Stimulated activated CD4-positive, alpha-beta T cell treated with anti-CD3 and anti-CD28 coated beads, Interleukin-2, amount 100 ng/mL, for 24 hours (primary cell): ENCODE measurements around the gene RNU1-2.
"Not testable (repeated sequence)": the region's sequence is repeated elsewhere in the genome, so short reads cannot be mapped to it uniquely, and the experiment has no call there.

Experiments used
- DNase-seq, 2 donors: peaks; one replicate each; pipeline ENCODE4 v3.0.0-alpha.2; 2020

Gene RNU1-2

DNA sequence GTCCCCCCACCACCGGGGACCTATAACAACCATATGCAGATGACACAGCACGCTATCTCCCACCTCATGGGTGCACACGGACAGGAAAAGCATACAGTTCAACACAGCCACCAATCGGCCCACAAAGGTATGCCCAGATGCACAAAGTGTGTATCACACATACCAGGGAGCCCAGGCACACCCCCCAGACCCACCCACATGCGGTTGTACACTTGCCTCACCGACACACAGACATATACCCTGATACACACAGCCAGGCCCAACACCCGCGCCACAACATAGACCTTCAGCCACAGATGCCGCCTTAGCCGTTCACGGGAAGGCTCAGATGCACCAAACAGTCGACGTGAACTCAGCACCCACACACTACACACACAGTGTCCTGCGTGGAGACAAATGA, 31.5 kb downstream of the RNU1-2 start:
- no peak for DNase-seq

DNA sequence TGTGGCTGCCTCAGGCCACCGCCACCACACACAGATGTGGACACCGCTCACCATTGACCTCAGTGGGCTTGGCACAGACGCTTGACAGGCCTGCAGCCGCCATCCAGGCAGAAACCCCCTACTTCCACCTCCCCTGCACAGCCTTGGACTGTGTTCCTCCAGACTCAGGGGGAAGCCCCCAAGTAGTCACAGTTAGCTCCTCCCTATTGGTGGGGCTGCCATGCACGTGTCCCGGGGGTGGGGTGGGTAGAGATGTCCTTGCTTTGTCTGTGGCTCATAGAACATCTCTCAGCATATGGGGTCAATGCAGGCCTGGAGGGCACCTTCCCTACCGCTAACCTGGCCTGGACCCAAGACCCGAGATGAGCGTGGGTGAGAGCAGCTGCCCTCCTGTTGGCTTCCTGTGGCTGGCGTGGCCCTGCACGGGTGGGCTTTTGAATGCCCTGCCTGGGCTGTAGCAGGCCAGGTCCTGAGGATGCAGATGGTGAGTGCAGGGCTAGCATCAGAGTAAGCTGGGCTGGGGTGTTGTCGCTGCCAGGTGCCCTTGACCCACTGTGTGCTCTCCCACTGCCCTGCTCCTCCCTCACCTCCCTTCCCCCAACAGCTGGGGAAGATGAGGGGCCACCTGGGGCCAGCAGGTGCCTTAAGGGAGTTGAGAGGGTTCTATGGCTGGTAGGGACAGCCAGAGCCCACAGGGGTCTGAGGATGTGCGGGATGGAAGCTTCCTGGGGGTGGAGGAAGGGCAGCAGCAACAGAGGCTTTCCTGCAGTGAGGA, 32.1 kb downstream of the RNU1-2 start:
- no peak for DNase-seq

DNA sequence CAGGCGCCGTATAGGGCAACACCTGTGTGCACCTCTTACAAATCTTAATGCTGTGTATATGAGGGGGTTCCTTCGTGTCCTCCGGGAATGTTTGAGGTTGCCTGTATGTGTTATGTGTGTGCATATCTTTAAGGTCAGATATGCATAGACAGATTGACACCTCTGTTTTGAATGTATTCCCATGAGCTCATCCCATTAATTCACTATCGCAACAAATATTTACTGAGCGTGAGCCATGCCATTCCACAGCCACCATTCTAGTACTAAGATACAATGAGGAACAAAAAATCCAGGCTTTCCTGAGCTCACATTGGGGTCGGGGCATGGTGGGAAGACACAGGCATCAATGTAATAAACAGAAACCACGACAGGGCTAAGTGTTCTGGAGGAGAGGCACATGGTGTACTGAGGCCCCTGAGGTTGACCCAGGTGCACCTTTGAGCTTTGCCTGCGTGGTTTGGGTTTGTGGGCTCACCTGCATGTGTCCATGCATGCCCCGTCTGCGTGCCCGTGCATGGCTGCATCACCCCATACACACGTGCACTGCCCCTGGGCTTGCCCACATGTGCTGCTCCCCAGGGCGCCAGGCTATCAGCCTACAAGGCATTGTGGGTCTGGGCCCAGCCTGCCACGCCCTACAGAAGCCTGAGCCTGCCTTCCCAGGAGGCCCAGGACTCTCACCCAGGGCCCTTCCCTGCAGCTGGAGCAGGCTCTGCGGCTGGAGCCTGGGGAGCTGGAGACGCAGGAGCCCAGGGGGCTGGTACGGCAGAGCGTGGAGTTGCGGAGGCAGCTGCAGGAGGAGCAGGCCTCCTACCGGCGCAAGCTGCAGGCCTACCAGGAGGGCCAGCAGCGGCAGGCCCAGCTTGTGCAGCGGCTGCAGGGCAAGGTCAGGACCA, 33.6 kb downstream of the RNU1-2 start:
- DNase-seq: not testable (repeated sequence)

DNA sequence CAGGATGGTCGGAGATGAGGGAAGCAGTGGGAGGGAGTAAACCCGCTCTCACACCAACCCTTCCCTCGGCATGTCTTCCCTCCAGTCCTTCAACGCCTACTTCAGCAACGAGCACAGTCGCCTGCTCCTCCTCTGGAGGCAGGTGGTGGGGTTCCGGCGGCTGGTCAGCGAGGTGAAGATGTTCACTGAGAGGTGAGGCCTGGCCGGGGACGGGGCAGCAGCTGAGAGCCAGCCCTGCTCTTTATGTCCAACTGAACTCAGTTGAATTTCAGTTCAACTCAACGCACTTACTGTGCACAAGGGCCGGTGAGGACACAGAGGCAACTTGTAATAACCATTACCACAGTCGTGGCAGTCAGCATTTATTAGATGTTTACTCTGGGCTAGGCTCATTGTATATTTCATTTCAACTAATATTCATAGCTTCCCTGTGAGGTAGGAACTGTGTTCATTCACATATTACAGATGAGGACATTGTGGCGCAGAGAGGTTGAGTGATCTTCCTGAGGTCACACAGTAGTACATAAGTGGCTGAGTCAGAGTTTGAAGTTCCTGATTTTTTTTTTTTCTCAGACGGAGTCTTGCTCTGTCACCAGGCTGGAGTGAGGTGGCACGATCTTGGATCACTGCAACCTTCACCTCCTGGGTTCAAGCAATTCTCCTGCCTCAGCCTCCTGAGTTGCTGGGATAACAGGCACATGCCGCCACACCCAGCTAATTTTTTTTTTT, 35.6 kb downstream of the RNU1-2 start:
- not testable (repeated sequence) for DNase-seq

DNA sequence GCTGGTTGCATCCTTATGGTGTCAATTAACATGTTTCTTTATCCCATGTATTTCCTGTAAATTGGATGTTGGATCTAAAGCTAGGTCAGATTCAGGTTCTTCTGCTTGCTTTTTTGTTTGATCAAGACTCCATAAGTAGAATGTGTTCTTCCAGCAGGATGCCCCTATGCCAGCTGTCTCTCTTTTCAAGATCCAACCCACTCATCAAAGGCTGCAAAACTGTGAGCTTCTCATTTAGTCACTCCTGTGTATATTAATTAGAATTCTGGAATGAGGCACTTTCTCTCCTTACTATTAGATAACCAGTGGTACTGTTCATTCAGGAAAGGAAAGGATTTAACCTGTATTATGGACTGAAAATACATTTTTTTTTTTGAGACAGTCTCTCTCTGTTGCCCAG, 38.2 kb downstream of the RNU1-2 start:
- not testable (repeated sequence) for DNase-seq

DNA sequence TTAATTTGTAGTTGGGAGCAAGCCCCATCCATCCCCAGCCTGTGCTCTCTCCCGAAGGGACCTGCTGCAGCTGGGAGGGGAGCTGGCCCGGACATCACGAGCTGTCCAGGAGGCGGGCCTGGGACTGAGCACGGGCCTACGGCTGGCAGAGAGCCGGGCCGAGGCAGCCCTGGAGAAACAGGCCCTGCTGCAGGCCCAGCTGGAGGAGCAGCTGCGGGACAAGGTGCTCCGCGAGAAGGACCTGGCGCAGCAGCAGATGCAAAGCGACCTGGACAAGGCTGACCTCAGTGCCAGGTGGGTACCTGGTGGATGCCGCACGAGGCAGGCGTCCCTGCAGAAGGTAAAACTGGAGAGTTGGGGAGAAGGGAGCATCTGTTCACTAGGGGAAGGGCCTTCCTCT, 40.8 kb downstream of the RNU1-2 start:
- not testable (repeated sequence) for DNase-seq

DNA sequence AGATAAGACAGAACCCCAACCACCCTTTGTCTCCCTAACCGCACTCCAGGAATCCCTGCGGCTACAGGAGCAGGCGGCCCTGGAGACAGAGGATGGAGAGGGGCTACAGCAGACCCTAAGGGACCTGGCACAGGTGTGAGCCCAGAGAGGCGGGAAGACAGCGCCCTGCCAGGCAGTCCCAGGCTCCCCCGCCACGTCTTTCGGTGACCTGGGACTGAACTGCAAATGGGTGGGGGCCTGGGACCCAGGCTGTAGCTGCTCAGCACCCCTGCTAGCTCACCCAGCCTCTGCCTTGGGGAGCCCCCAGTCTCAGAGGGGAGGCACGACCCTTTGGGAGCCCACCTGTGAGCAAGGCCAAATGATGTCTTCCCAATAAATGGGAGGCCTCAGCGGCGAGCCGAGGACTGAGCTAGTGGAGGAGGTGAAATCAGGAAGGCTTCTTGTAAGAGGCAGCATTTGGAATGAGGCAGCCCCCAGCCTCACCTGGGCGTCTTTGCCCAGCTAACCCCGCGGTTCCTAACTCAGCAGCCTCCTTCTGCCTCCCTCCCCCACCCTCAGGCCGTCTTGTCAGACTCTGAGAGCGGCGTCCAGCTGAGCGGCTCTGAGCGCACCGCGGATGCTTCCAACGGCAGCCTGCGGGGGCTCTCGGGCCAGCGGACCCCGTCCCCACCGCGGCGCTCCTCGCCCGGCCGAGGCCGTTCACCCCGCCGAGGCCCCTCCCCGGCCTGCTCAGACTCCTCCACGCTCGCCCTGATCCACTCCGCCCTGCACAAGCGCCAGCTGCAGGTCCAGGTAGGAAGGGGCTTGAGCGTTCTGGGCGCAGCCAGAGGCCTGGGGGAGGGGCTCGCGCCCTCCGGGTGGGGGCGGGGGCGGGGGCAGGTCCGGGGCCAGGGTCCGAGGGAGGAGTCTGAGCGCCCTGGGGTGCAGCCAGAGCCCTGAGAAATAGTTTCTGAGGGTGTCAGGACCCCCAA, 42.9 kb downstream of the RNU1-2 start:
- DNase-seq: no peak

DNA sequence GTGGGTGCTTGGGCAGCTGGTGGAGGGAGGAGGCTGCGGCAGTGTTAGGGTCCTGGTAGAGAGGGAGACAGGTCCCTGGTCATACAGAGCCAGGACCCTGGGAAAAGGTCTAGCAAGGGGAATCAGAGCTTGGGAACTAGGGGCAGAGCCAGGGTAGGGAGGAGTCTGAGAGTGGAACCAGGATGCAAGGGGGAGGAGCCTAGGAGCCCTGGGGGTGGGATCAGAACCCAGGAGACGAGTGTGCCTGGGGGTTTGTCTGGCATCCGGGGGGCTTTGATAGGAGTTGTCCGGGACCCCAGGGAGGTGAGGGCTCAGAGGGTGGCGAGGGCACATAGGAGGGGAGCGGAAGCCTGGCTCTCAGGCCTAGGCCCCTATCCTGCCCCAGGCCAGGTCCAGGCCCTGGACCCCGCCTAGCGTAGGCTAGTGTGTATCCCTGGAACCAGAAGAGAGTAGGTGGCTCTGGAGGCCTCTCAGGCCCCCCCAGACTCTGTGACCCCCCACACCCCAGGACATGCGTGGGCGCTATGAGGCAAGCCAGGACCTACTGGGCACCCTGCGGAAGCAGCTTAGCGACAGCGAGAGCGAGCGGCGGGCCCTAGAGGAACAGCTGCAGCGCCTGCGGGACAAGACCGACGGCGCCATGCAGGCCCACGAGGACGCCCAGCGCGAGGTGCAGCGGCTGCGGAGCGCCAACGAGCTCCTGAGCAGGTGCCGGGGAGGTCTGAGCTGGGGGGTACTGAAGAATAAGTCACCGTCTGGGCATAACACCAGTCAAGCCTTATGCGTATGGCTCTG, 43.8 kb downstream of the RNU1-2 start:
- not testable (repeated sequence) for DNase-seq

DNA sequence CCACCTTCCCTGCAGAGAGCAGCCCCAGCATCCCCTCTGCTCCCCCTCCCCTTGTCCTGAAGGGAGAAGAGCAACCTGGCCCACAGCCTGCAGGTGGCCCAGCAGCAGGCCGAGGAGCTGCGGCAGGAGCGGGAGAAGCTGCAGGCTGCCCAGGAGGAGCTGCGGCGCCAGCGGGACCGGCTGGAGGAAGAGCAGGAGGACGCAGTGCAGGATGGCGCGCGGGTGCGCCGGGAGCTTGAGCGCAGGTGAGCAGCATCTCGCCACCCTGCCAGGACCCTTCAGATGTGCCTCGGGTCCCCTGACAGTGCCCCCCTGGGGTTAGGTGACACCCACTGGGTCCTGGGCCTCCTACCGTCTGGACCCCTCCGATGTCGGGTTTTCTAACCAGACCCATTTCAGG, 48.3 kb downstream of the RNU1-2 start:
- no peak for DNase-seq

DNA sequence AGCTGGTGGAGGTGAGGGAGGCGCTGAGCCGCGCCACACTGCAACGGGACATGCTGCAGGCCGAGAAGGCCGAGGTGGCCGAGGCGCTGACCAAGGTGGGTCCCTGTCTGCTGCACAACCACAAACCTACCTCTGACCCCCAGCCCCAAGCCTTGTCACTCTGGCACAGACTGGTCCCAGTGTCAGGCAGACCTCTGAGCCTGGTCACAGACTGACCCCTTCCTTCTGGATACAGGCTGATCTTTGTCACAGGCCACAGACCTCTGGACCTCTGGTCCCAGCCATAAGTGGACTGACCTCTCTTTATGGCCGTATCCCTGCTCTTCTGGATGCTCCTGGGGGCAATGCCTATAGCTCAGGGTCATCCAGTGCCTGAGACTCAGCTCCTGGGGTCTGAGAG, 49.7 kb downstream of the RNU1-2 start:
- DNase-seq: not testable (repeated sequence)
